ENCODE data around the gene LORICRIN.

LORICRIN gene

GRCh38 chr1:153246825-153247224 lies 12.7 kb upstream of the LORICRIN start:
- H3K27ac ChIP-seq: no peak overlapping the region

GRCh38 chr1:153248176-153248879 lies 11.2 kb upstream of the LORICRIN start:
- no peak overlapping the region for H3K27ac ChIP-seq
- no peak for TF ChIP-seq ZFX (IDR thresholded peaks at IDR 0.05; ENCODE audit: borderline replicate concordance)
- no peak for TF ChIP-seq CTCF (IDR thresholded peaks at IDR 0.05)

More at GRCh38 chr1:153246825-153247224, 12.7 kb upstream of the LORICRIN start:
- no peak for TF ChIP-seq ZFX (IDR thresholded peaks at IDR 0.05; ENCODE audit: borderline replicate concordance)
- TF ChIP-seq CTCF (IDR thresholded peaks at IDR 0.05): no peak

DNA sequence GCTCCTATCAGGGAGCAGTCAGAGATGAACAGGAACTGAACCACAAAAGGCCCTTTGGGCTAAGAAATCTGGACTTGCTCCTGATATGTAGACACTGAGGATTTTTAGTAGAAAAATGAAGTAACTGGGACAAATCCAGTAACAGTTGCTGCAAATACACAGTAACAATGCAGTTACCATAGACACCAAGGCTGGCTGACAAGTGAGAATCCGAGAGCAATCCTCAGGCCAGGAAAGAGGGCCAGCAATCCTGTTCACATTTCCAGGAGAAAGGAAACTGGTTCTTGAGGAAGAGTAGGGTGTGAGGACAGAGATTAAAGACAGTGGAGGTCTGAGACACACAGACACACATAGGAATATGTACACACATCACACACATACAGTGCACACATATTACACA lies 9.3 kb upstream of the LORICRIN start:
- TF ChIP-seq ZFX (IDR thresholded peaks at IDR 0.05; ENCODE audit: borderline replicate concordance) (no peak), CTCF (IDR thresholded peaks at IDR 0.05) (no peak)
- H3K27ac ChIP-seq: no peak overlapping the region

DNA sequence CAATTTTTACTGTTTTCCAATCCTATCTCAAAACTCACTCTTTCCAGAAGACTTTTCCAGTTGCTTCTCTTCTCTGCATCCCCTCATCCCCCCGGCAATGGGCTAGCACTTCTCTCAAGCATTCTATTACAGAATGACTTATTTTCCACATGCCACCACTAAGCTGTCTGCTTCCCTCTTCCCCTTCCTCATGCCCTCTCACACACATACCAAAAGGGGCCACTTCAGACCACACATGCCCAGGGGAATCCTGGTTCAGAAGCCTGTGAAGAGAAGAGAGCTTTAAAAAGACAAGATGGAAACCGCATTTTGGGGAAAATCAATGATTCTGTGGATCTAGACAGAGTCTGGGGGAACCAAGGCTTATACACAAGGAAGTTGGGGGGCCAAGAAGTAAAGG lies 8.4 kb upstream of the LORICRIN start:
- H3K27ac ChIP-seq: no peak overlapping the region
- TF ChIP-seq ZFX (IDR thresholded peaks at IDR 0.05; ENCODE audit: borderline replicate concordance): no peak
- no peak for TF ChIP-seq CTCF (IDR thresholded peaks at IDR 0.05)

DNA sequence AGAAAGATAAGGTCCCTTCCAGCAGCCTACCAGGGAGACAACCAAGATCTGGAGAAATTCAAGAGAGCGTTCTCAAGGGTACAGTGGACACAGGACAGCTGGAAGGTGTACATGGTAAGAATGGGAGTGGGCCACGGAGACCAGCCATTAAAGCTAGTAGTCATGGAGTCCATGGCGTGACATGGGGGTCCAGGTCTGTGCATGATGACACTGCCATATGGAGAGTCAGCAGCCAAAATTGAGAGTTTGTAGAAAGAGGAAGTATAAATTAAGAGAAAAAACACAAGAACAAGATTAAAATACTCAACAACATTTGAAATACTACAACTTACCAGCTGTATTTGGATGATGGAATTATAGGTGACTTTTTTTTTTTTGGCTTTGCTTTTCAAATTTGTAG lies 7.9 kb upstream of the LORICRIN start:
- no peak for TF ChIP-seq ZFX (IDR thresholded peaks at IDR 0.05; ENCODE audit: borderline replicate concordance)
- H3K27ac ChIP-seq: no peak overlapping the region

DNA sequence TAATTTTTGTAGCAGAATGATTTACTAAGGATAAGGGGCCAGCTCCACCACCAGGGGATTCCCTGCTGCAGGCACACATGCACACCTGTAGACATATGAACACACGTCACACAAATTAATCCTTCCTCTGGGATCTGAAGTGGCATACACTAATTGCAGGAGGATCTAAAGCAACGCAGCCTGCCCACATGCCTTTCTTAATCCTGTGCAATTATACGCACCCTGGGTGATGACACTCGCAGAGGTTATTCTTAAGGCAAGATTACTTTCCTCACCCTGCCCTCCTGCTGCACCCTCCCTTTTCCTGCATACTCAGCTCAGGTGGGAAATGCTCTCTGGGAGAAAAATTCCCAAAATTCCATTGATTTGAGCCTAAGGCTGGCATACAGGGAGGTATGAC lies 7.5 kb upstream of the LORICRIN start:
- H3K27ac ChIP-seq: no peak overlapping the region
- TF ChIP-seq ZFX (IDR thresholded peaks at IDR 0.05; ENCODE audit: borderline replicate concordance) (no peak), CTCF (IDR thresholded peaks at IDR 0.05) (no peak)

DNA sequence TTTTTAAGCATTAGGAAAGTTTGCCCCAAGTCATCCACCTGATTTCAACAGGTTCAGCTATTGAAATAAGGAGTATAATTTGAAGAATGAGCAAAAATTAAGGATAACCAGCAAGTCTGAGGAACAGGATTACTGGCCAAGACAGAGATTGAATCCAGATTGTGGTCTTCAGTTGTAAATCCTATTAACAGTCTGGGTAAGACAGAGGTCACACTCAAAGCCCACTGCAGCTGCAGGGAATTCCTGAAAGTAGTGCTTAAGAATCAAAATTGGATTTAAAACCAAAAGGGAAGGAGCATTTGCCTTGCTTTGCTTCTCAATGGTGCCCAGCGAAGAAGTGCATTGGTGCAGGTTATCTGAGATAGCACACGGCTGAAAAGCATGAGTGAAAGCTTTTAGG lies 6.4 kb upstream of the LORICRIN start:
- TF ChIP-seq CTCF (IDR thresholded peaks at IDR 0.05) (no peak), ZFX (IDR thresholded peaks at IDR 0.05; ENCODE audit: borderline replicate concordance) (no peak)

GRCh38 chr1:153253693-153254092 lies 5.8 kb upstream of the LORICRIN start:
- TF ChIP-seq CTCF (IDR thresholded peaks at IDR 0.05) (no peak), ZFX (IDR thresholded peaks at IDR 0.05; ENCODE audit: borderline replicate concordance) (no peak)
- no peak overlapping the region for H3K27ac ChIP-seq

More for the DNA sequence above, 6.4 kb upstream of the LORICRIN start:
- H3K27ac ChIP-seq: no peak overlapping the region
